Epithelial cell of proximal tubule (primary cell): ENCODE data around the gene TMEM242. TPM values are rescaled to one million over a fixed set of nuclear protein-coding genes. Genes with fewer than 3 reads are reported as not detected.

Experiments
- DNase-seq: peaks from one replicate; pipeline ENCODE4 v3.0.0-alpha.2; 2011; ENCODE audit warnings: low read depth
- H3K4me3 ChIP-seq: 2 replicates; pipeline ENCODE4 v1.5.1; 2011; ENCODE audit warnings: low read depth, mild to moderate bottlenecking, low read length
- total RNA-seq: library from RNA; depleted of rRNA; stranded (reverse); fragments of >200 nt; gene quantifications from 2 replicates; pipeline ENCODE4 v1.2.3, GENCODE V29; 2015
- TF ChIP-seq, protein P1 (sequence below): conservative IDR thresholded peaks from 2 replicates; pipeline ENCODE4 v1.5.1; 2012; ENCODE audit warnings: low read depth, mild to moderate bottlenecking, low read length

The TMEM242 gene
- total RNA-seq, result 5.2 and 8.0 TPM in 2 replicates

DNA sequence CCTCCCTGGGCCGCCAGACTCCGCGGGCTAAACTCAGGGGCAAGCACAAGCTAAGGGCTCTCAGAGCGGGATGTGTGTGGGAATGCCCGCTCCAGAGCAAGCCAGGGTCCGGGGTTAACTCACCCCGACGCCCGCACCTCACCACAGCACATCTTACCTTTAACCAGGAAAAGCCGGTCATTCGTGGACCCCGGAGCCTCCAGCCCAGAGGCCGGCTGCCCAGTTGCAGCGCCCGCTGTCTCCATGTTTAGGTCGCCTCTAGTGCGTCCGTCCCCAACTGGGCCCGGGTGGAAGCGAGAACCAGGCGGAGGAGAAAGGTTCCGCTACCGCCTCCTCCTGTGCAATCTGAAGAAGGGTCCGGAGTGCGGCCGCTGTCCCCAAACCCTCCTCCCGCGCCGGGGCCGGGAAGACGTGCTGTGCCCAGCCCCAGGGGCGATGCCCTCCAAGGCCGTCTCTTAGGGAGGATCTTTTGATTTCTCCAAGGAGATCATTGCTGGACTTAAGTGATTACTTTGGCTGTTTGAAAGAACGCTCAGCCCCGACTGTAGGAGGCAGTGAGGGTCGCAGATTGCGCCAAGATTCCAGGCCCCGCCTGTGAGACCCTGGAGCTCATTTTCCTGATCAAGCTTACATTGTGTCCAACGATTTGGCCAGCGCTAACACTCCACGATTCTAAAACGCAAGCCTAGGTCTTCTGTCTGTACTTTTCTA, at the start of gene TMEM242:
TMEM242 (minus strand) TSS at position 265 of the 711 bp plus-strand sequence; CDS start at position 245, 20 bp downstream.
- TF ChIP-seq, protein P1, sequence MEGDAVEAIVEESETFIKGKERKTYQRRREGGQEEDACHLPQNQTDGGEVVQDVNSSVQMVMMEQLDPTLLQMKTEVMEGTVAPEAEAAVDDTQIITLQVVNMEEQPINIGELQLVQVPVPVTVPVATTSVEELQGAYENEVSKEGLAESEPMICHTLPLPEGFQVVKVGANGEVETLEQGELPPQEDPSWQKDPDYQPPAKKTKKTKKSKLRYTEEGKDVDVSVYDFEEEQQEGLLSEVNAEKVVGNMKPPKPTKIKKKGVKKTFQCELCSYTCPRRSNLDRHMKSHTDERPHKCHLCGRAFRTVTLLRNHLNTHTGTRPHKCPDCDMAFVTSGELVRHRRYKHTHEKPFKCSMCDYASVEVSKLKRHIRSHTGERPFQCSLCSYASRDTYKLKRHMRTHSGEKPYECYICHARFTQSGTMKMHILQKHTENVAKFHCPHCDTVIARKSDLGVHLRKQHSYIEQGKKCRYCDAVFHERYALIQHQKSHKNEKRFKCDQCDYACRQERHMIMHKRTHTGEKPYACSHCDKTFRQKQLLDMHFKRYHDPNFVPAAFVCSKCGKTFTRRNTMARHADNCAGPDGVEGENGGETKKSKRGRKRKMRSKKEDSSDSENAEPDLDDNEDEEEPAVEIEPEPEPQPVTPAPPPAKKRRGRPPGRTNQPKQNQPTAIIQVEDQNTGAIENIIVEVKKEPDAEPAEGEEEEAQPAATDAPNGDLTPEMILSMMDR, result peak; percentile 34
- peak within 1 kb of the TSS; percentile 99 for H3K4me3 ChIP-seq
- DNase-seq, result peak; percentile 66

GRCh38 chr6:157372501-157373280, 49.4 kb upstream of the TMEM242 start:
- DNase-seq, result no peak
- no peak overlapping the region for H3K4me3 ChIP-seq
- TF ChIP-seq, protein P1, result no peak

- H3K4me3 ChIP-seq, result no peak overlapping the region
- no peak for DNase-seq
- TF ChIP-seq, protein P1, result no peak
Measured at GRCh38 chr6:157370755-157371154, 47.4 kb upstream of the TMEM242 start.

- DNase-seq, result no peak
- no peak overlapping the region for H3K4me3 ChIP-seq
- TF ChIP-seq, protein P1, result no peak
Measured at GRCh38 chr6:157368359-157369049, 45.2 kb upstream of the TMEM242 start.

DNA sequence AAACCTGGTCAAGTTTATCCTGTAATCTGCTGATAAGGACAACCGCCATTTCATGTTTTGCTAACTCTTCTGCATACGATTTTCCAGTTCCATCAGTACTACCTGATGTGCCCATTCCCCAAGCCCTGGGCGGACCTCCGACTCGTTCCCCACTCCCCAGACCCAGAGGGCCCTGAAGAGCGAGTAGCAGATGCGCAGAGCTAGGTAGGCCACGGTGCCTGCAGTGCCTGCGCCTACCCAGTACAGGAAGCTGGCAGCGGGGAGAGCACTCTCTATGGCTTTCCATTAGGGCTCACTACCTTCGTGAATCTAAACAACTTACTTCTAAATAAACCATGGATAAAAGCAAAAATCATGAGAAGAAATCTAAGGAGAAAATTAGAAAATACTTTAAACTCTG, 43.3 kb upstream of the TMEM242 start:
- no peak overlapping the region for H3K4me3 ChIP-seq
- TF ChIP-seq, protein P1, result no peak
- no peak for DNase-seq

DNA sequence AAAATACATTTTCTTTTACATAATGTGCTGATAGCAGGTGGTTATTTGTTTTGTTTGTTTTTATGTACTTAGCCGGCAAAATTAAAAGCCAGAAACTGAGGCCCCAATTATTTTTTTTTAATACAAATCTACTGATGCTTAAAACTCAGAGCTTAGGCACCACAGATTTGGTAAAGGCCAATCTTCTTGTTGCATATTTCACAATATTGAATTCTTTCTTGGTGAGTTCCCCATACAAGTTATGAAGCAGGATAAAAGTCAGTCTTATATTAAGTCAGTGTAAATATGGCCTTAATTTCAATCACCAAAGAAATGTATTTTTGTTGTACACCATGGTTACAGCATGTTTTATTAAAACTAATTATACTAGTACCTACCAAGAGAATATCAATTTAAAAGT, 41.4 kb upstream of the TMEM242 start:
- H3K4me3 ChIP-seq, result no peak overlapping the region
- DNase-seq, result no peak
- TF ChIP-seq, protein P1, result no peak
